Ammon's horn (tissue), 1 donor: ENCODE measurements around the gene SPATA13.

ENCODE experiments used
- DNase-seq: peaks from one replicate; pipeline ENCODE4 v3.0.0-alpha.2; 2016; ENCODE audit warnings: low spot score

SPATA13 gene

DNA sequence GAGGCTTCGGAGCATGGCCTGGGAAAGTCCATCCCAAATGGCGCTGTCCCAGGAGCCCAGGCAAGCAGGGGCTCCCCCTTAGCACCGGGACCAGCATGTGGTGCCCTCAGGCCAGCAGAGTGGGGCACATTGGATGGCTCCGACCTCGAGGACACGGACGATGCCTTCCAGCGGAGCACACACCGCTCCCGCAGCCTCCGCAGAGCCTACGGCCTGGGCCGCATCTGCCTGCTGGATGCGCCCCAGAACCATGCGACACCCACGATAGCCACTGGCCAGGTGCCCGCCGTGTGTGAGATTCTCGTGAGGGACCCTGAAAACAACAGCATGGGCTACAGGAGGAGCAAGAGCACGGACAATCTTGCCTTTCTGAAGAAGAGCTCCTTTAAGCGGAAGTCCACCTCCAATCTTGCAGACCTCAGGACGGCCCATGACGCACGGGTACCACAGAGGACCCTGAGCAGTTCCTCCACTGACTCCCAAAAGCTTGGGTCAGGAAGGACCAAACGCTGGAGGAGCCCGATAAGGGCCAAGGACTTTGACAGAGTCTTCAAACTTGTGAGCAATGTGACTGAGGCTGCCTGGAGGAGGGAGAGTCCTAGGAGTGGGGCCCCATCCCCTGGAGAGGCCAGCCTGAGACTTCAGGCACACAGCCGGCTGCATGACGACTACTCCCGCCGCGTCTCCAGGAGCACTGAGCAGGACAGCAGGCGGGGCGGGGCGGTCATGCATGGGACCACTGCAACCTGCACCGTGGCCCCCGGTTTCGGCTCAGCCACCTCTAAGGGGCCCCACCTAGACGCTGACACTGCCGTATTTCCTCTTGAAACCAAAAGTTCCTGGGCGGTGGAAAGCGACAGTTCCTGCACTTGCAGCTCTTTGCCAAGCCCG lies 63.1 kb downstream of the SPATA13 start:
- no peak for DNase-seq

DNA sequence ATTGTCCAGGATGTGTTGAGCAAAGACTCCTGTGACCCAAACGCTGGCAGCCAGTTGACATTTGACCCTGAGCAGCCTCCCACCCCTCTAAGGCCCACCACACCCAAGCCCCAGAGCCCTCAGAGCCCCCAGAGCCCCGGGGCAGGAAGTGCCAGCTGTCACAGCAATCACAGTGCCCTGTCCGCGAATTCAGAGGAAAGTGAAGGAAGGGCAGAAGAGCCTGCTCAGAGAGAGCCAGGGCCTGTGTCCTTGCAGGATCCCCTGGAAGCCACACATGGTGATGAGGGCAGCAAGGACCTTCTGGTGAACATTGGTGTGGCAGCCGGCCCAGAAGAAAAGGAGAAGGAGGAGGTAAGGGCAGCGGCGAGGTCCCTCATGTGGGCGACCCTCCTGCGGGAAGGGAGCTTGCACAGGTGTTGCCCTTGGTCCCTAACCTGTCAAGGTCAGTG lies 63.7 kb downstream of the SPATA13 start:
- DNase-seq: no peak

DNA sequence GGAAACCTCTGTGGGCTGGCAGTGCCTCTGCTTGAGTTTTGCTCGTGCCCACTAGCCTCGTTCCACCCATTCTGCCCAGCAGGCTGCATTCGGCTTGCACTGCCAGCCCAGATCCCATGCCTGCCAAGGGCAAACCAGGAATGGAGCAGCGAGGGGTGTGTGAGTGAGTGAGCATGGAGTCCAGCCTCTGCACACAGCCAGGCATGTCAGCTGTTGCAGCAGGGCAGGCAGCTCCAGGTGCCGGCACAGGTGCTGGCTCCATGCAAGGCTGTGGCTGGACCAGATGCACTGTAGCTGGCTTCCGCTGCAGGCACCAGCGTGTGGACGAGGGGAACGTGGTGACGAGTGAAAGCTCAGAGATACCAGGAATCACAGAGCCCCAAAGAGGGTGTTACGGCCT lies 64.5 kb downstream of the SPATA13 start:
- no peak for DNase-seq

- DNase-seq: no peak
Measured at GRCh38 chr13:24225930-24226329, 65.4 kb downstream of the SPATA13 start.

GRCh38 chr13:24226762-24227161 lies 66.2 kb downstream of the SPATA13 start:
- DNase-seq: no peak

GRCh38 chr13:24228852-24229458 lies 68.4 kb downstream of the SPATA13 start:
- peak; percentile 89 for DNase-seq

DNA sequence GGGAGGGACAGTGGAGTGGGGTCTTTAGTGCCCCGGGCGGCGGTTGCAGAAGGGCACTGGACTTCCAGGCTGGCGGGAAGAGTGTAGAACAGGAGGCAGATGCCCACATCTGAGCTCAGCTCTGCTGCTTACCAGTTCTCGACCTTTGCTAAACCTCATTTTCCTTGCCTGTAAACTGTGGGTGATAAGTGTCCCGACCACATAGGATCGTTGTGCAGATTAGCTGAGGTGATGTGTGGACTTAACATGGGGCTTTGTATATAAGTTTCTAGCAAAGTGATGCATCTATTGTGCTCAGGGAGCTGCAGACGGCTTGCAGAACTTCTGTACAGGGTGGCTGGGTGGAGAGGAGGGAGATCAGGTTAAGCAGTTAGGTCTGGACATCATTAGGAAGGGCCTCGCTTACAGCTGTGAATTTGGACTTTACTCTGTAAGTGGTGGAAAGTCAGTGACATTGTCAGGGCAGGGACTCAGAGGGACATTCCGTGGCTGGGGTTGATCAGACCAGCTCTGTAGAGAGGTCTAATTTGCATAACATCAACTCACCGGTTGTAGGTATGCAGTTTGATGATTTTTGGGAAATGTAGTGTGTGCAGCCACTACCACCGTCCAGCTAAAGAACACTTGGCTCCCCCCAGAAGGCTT lies 70.0 kb downstream of the SPATA13 start:
- DNase-seq: no peak

GRCh38 chr13:24231377-24231776 lies 70.9 kb downstream of the SPATA13 start:
- DNase-seq: no peak

DNA sequence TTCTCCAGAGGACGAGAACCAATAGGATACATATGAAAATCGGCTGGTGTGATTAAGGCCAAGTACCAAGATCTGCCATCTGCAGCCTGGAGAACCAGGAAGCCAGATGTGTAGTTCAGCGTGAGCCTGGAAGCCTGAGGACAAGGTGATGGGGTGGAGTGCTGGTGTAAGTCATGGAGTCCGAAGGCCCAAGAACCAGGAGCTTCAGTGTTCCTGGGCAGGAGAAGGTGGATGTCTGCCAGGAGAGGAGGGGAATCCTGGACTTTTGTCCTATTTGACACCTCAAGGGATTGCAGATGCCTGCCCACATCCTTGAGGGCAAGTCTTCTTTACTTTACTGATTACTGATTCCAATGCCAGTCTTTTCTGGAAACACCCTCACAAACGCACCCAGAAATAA lies 71.5 kb downstream of the SPATA13 start:
- DNase-seq: no peak

GRCh38 chr13:24232474-24232873 lies 72.0 kb downstream of the SPATA13 start:
- no peak for DNase-seq

DNA sequence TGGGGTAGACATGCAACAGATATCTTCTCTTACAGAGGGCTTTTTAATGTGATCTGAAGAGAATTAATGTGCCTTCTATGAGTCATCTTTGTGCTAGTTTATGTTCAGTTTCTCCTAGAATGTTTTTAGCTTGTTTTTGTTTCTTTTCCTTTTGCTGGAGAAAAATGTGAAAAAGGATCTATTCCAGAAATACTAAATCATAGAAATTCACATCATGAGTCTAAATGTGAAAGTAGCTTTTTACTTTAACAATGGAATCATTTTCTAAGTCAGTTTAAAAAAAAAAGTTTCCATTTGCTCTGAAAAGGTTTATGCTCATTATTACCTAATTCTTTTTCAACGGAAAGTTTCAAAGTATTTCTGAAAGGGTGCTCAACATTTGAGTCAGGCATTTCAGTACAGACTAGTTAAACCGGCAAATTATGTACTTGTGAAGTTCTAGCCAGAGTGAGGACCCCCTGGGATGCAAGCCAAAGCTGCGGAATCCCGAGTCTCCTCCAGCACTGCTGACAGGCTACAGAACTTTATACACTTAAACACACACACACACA lies 72.9 kb downstream of the SPATA13 start:
- no peak for DNase-seq

- DNase-seq: no peak
Measured at GRCh38 chr13:24234200-24234915, 73.8 kb downstream of the SPATA13 start.

- DNase-seq: no peak
Measured at GRCh38 chr13:24237356-24237755, 76.8 kb downstream of the SPATA13 start.

- DNase-seq: no peak
Measured at GRCh38 chr13:24241336-24241735, 80.8 kb downstream of the SPATA13 start.

- no peak for DNase-seq
Measured at GRCh38 chr13:24242100-24242499, 81.6 kb downstream of the SPATA13 start.

DNA sequence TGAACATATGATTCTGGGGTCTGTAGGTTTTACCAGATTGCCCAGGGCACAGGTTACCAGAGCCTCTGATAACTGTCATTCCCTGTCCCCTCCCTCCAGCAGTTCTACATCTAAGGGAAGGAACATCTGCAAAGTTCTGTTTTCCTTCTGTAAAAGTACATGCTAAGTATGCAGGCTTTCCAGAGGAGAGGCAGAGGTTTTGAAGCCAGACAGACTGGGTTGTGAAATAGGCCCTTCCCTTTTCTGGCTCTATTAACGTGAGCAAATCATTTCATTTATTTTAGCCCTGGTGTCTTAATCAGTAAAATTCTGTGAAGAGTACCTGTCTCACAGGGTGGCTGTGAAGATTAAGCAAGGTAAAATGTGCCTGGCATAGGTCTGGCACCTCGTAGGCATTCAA lies 82.8 kb downstream of the SPATA13 start:
- DNase-seq: no peak

DNA sequence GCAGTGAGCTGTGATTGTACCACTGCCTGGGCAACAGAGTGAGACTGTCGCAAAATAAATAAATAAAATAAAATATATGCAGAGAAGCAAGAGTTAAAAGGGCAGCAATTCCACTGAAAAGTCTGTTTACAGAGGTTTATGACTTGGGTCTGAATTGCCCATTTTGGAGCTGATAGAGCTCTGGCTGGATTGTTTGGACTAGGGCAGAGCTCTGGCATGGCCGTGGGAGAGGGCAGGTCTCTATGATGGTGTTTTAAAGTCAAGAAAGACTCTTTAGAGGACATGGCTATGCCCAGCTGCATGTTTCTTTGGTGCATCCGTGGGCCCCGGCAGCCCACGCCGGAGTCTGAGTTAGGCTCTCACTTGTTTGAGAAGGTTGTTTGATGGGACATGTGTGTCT lies 84.3 kb downstream of the SPATA13 start:
- no peak for DNase-seq

DNA sequence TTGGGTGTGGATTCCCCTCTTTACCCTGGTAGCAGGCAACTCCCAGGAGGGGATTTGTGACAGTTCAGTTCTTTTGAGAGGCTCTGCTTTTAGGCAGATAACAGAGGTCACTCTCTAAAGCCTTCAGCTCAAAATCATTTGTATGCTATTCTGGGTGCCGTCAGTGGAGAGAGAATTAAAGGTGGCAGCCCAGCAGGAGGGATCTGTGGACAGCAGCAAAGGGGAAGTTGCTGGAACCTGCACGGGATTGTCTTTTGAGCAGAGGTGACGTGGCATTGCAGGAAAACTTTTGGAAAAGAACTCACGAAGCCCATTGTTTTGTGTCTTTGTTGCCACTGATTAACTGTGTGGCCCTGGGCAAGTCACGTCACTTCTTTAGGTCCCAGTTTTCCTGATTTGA lies 86.5 kb downstream of the SPATA13 start:
- no peak for DNase-seq

DNA sequence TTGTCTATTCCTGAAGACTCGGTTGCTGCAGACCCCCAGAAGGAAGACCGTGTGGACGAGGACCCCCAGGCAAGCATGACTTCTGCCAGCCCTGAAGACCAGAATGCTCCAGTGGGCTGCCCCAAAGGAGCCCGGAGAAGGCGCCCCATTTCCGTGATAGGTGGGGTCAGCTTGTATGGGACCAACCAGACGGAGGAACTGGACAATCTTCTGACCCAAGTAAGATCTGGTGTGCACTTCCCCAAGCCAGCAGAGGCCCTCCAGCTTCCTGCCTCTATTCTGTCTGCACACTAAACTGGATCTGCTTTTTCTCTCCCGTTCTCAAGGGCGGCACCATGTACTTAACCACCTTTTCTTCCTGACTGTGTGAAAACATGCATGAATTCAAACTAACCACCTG lies 89.1 kb downstream of the SPATA13 start:
- no peak for DNase-seq

GRCh38 chr13:24250376-24251057 lies 90.0 kb downstream of the SPATA13 start:
- DNase-seq: no peak

- DNase-seq: no peak
Measured at GRCh38 chr13:24251525-24251924, 91.0 kb downstream of the SPATA13 start.
